MCF 10A (cell line): ENCODE measurements around the gene KCNMB2. TPM values are rescaled to one million over a fixed set of nuclear protein-coding genes. Genes with fewer than 3 reads are reported as not detected.

Experiments
- BruUV-seq: library from RNA; stranded (reverse); fragments of 400-500 nt; replicated peaks from 2 replicates; lab custom pipeline; 2021; lab: Mats Ljungman, UMichigan
- CTCF ChIA-PET: fragments of 300-600 bp; sonication (Branson Sonifier 250); formaldehyde crosslinking; extraction: SDS; loops from one replicate; lab custom pipeline; 2021; ENCODE audit warnings: antibody characterized with exemption, inconsistent platforms; lab: Yijun Ruan, JAX
- POLR2A ChIA-PET: fragments of 300-600, 350-650 bp; sonication (Branson Sonifier 250); formaldehyde crosslinking; extraction: SDS; loops from one replicate; lab custom pipeline; 2020; ENCODE audit warnings: antibody characterized with exemption, inconsistent platforms; lab: Yijun Ruan, JAX
- DNase-seq: peaks from one replicate; pipeline ENCODE4 v3.0.0-alpha.2; 2018; ENCODE audit not compliant: unreplicated experiment
- H3K27ac Mint-ChIP-seq: one replicate; pipeline ENCODE4 v1.8.0; 2022; ENCODE audit warnings: mild to moderate bottlenecking, low read depth, mixed read lengths; ENCODE audit not compliant: unreplicated experiment
- H3K27me3 Mint-ChIP-seq: one replicate; pipeline ENCODE4 v1.8.0; 2022; ENCODE audit warnings: mixed read lengths; ENCODE audit not compliant: insufficient read depth, unreplicated experiment
- H3K36me3 Mint-ChIP-seq: one replicate; pipeline ENCODE4 v1.8.0; 2022; ENCODE audit warnings: mild to moderate bottlenecking, moderate library complexity, mixed read lengths; ENCODE audit not compliant: insufficient read depth, unreplicated experiment
- H3K4me1 Mint-ChIP-seq: one replicate; pipeline ENCODE4 v1.8.0; 2022; ENCODE audit warnings: mixed read lengths; ENCODE audit not compliant: insufficient read depth, unreplicated experiment
- H3K4me3 Mint-ChIP-seq: one replicate; pipeline ENCODE4 v1.8.0; 2022; ENCODE audit warnings: mild to moderate bottlenecking, moderate library complexity, mixed read lengths; ENCODE audit not compliant: unreplicated experiment
- H3K9me3 Mint-ChIP-seq: one replicate; pipeline ENCODE4 v1.8.0; 2022; ENCODE audit warnings: mixed read lengths; ENCODE audit not compliant: unreplicated experiment
- CTCF ChIP-seq: fragments of 200-600 bp; IDR thresholded peaks from one replicate; pipeline ENCODE4 v1.8.0; 2022; ENCODE audit warnings: antibody characterized with exemption, mild to moderate bottlenecking; ENCODE audit not compliant: unreplicated experiment
- intact Hi-C: fragments of 100-400 bp; cut with micrococcal nuclease; formaldehyde crosslinking; loops from 2 replicates; pipeline ENCODE4 v1.14.1; 2022
- total RNA-seq: library from RNA; stranded (reverse); gene quantifications from 2 replicates; pipeline ENCODE4 v1.2.3, GENCODE V29; 2022

Gene KCNMB2
- total RNA-seq, 1 experiment from 2014 or later: not detected

- Mint-ChIP-seq H3K27ac (no peak overlapping the region), H3K9me3 (no peaks in the 10 kb centered on the region), H3K4me3 (no peak overlapping the region), H3K36me3 (no peaks in the 10 kb centered on the region), H3K4me1 (peaks cover 7% of the 10 kb centered on the region), H3K27me3 (no peaks in the 10 kb centered on the region)
- no peak for TF ChIP-seq CTCF
- ChIA-PET CTCF (no interaction called here), POLR2A (no interaction called here)
- no TSS peak for BruUV-seq
- DNase-seq: no peak
- intact Hi-C loops: no loop called here
These were observed 49.8 kb downstream of the KCNMB2 start for GRCh38 chr3:178586076-178586475.

GRCh38 chr3:178588628-178589027 lies 52.4 kb downstream of the KCNMB2 start:
- H3K36me3 Mint-ChIP-seq: no peaks in the 10 kb centered on the region
- BruUV-seq: no TSS peak
- no peak overlapping the region for H3K4me3 Mint-ChIP-seq
- CTCF ChIA-PET: no interaction called here
- no peak overlapping the region for H3K27ac Mint-ChIP-seq
- POLR2A ChIA-PET: no interaction called here
- H3K9me3 Mint-ChIP-seq: no peaks in the 10 kb centered on the region
- intact Hi-C loops: no loop called here
- no peaks in the 10 kb centered on the region for H3K27me3 Mint-ChIP-seq
- H3K4me1 Mint-ChIP-seq: peaks cover 6% of the 10 kb centered on the region
- TF ChIP-seq CTCF: no peak
- DNase-seq: no peak

- Mint-ChIP-seq H3K9me3 (no peaks in the 10 kb centered on the region), H3K36me3 (no peaks in the 10 kb centered on the region), H3K27ac (no peak overlapping the region), H3K27me3 (no peaks in the 10 kb centered on the region), H3K4me3 (no peak overlapping the region), H3K4me1 (no peaks in the 10 kb centered on the region)
- ChIA-PET CTCF (no interaction called here), POLR2A (no interaction called here)
- intact Hi-C loops: no loop called here
- no TSS peak for BruUV-seq
- no peak for TF ChIP-seq CTCF
- no peak for DNase-seq
These were observed 57.5 kb downstream of the KCNMB2 start for GRCh38 chr3:178593786-178594185.

GRCh38 chr3:178597371-178597770 lies 61.1 kb downstream of the KCNMB2 start:
- intact Hi-C loops: no loop called here
- no peak overlapping the region for H3K4me3 Mint-ChIP-seq
- no peaks in the 10 kb centered on the region for H3K9me3 Mint-ChIP-seq
- CTCF ChIA-PET: interaction anchor here (0.6 kb wide), 1 partner anchor 72 kb away, joined by 3 read pairs; no protein-coding TSS in a partner anchor
- peaks cover under 1% of the 10 kb centered on the region for H3K4me1 Mint-ChIP-seq
- POLR2A ChIA-PET: no interaction called here
- no TSS peak for BruUV-seq
- DNase-seq: no peak
- no peak for TF ChIP-seq CTCF
- H3K27ac Mint-ChIP-seq: no peak overlapping the region
- H3K36me3 Mint-ChIP-seq: no peaks in the 10 kb centered on the region
- no peaks in the 10 kb centered on the region for H3K27me3 Mint-ChIP-seq
